HG03469 (cell line): ENCODE measurements around the gene PLD6.

Source experiments
- ATAC-seq: cut with Tn5 transposase; IDR thresholded peaks from one replicate; pipeline ENCODE4 v1.9.1; 2021; ENCODE audit warnings: mild to moderate bottlenecking, moderate library complexity, moderate number of reproducible peaks; ENCODE audit not compliant: unreplicated experiment

Gene PLD6

GRCh38 chr17:17180141-17180603 is 26.0 kb downstream of the PLD6 start:
- ATAC-seq = no peak

GRCh38 chr17:17179371-17179827 is 26.7 kb downstream of the PLD6 start:
- ATAC-seq = no peak

GRCh38 chr17:17177176-17177575 is 29.0 kb downstream of the PLD6 start:
- no peak for ATAC-seq

- no peak for ATAC-seq
These were observed 29.8 kb downstream of the PLD6 start for GRCh38 chr17:17176341-17176740.

- ATAC-seq = no peak
These were observed 30.2 kb downstream of the PLD6 start for GRCh38 chr17:17175917-17176316.

- ATAC-seq = no peak
These were observed 30.8 kb downstream of the PLD6 start for GRCh38 chr17:17175340-17175739.

- no peak for ATAC-seq
These were observed 32.2 kb downstream of the PLD6 start for GRCh38 chr17:17173921-17174320.

GRCh38 chr17:17172990-17173389 is 33.1 kb downstream of the PLD6 start:
- no peak for ATAC-seq

GRCh38 chr17:17172001-17172939 is 33.9 kb downstream of the PLD6 start:
- no peak for ATAC-seq

- no peak for ATAC-seq
These were observed 34.9 kb downstream of the PLD6 start for GRCh38 chr17:17171186-17171585.

GRCh38 chr17:17170346-17170985 is 35.7 kb downstream of the PLD6 start:
- no peak for ATAC-seq

- no peak for ATAC-seq
These were observed 36.7 kb downstream of the PLD6 start for GRCh38 chr17:17169396-17169795.

GRCh38 chr17:17168401-17168800 is 37.7 kb downstream of the PLD6 start:
- ATAC-seq = no peak

GRCh38 chr17:17167986-17168385 is 38.1 kb downstream of the PLD6 start:
- ATAC-seq = no peak

GRCh38 chr17:17167356-17167755 is 38.8 kb downstream of the PLD6 start:
- no peak for ATAC-seq

- no peak for ATAC-seq
These were observed 39.7 kb downstream of the PLD6 start for GRCh38 chr17:17166446-17166845.

- no peak for ATAC-seq
These were observed 40.3 kb downstream of the PLD6 start for GRCh38 chr17:17165666-17166308.

- no peak for ATAC-seq
These were observed 41.5 kb downstream of the PLD6 start for GRCh38 chr17:17164676-17165075.

- ATAC-seq = no peak
These were observed 42.0 kb downstream of the PLD6 start for GRCh38 chr17:17164156-17164555.

GRCh38 chr17:17161759-17162158 is 44.4 kb downstream of the PLD6 start:
- no peak for ATAC-seq

GRCh38 chr17:17161121-17161520 is 45.0 kb downstream of the PLD6 start:
- ATAC-seq = no peak
